OCI-LY1 (cell line): ENCODE data around the gene TRABD2B.
"Not testable (repeated sequence)": the region's sequence is repeated elsewhere in the genome, so short reads cannot be mapped to it uniquely, and the experiment has no call there.

Source experiments
- EZH2 ChIP-seq: fragments of 200-600 bp; sonication (generic), shearing (Covaris generic); IDR thresholded peaks from 2 replicates; pipeline ENCODE4 v1.8.0; 2017; ENCODE audit warnings: borderline replicate concordance, mixed run types, mild to moderate bottlenecking, antibody characterized with exemption, low read length, moderate library complexity, mixed read lengths
- TF ChIP-seq, protein P1 (sequence below): fragments of 200-600 bp; sonication (generic), shearing (Covaris generic); IDR thresholded peaks from 2 replicates; pipeline ENCODE4 v1.5.1; 2017; ENCODE audit warnings: mild to moderate bottlenecking, antibody characterized with exemption, low read length, moderate library complexity, mixed read lengths

- TF ChIP-seq, protein P1, sequence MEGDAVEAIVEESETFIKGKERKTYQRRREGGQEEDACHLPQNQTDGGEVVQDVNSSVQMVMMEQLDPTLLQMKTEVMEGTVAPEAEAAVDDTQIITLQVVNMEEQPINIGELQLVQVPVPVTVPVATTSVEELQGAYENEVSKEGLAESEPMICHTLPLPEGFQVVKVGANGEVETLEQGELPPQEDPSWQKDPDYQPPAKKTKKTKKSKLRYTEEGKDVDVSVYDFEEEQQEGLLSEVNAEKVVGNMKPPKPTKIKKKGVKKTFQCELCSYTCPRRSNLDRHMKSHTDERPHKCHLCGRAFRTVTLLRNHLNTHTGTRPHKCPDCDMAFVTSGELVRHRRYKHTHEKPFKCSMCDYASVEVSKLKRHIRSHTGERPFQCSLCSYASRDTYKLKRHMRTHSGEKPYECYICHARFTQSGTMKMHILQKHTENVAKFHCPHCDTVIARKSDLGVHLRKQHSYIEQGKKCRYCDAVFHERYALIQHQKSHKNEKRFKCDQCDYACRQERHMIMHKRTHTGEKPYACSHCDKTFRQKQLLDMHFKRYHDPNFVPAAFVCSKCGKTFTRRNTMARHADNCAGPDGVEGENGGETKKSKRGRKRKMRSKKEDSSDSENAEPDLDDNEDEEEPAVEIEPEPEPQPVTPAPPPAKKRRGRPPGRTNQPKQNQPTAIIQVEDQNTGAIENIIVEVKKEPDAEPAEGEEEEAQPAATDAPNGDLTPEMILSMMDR, result not testable (repeated sequence)
- TF ChIP-seq EZH2, result not testable (repeated sequence)
Observed at GRCh38 chr1:47961835-47962234, 35.4 kb downstream of the TRABD2B start.
